ENCODE data around the gene SLC25A27. TPM values are rescaled to one million over a fixed set of nuclear protein-coding genes. Genes with fewer than 3 reads are reported as not detected.
"Not testable (repeated sequence)": the region's sequence is repeated elsewhere in the genome, so short reads cannot be mapped to it uniquely, and the experiment has no call there.

SLC25A27 gene
- polyA plus RNA-seq, 4 donors: 1.3 to 45.4 (median 3.7) TPM; not detected in 1

GRCh38 chr6:46642928-46643751 is 9.6 kb upstream of the SLC25A27 start:
- no peak for FAIRE-seq

GRCh38 chr6:46645265-46645664 is 7.5 kb upstream of the SLC25A27 start:
- no peak overlapping the region for H3K27ac ChIP-seq (ENCODE audit: low read depth in 1 of 3, low read length in 2 of 3)
- DNase-seq: no peak

More at GRCh38 chr6:46642928-46643751, 9.6 kb upstream of the SLC25A27 start:
- 78 to 83% (median 80%) methylated on average over 4 of the region's 4 CpGs for WGBS, 3 donors
- Histone ChIP-seq H3K36me3 (ENCODE audit: control insufficient read depth in 3 of 3, insufficient read depth in 2 of 3, low read depth in 1 of 3, low read length in 3 of 3) (no peaks in the 10 kb centered on the region), H3K9me3 (ENCODE audit: control insufficient read depth in 2 of 2, insufficient read depth in 1 of 2, low read depth in 1 of 2, low read length in 1 of 2) (no peaks in the 10 kb centered on the region), H3K4me3 (ENCODE audit: low read depth in 1 of 3, low read length in 3 of 3) (no peak overlapping the region), H3K27me3 (ENCODE audit: control insufficient read depth in 3 of 3, insufficient read depth in 3 of 3, low read length in 3 of 3) (no peaks in the 10 kb centered on the region), H3K27ac (ENCODE audit: low read depth in 1 of 3, low read length in 2 of 3) (no peak overlapping the region), H3K4me1 (ENCODE audit: control insufficient read depth in 3 of 3, insufficient read depth in 2 of 3, low read depth in 1 of 3, low read length in 2 of 3) (no peaks in the 10 kb centered on the region)
- no peak for DNase-seq

GRCh38 chr6:46648108-46648507 is 4.7 kb upstream of the SLC25A27 start:
- not testable (repeated sequence) for H3K27ac ChIP-seq (ENCODE audit: low read depth in 1 of 3, low read length in 2 of 3); FAIRE-seq; DNase-seq; H3K27me3 ChIP-seq (ENCODE audit: control insufficient read depth in 3 of 3, insufficient read depth in 3 of 3, low read length in 3 of 3); H3K4me1 ChIP-seq (ENCODE audit: control insufficient read depth in 3 of 3, insufficient read depth in 2 of 3, low read depth in 1 of 3, low read length in 2 of 3); H3K4me3 ChIP-seq (ENCODE audit: low read depth in 1 of 3, low read length in 3 of 3); H3K36me3 ChIP-seq (ENCODE audit: control insufficient read depth in 3 of 3, insufficient read depth in 2 of 3, low read depth in 1 of 3, low read length in 3 of 3); H3K9me3 ChIP-seq (ENCODE audit: control insufficient read depth in 2 of 2, insufficient read depth in 1 of 2, low read depth in 1 of 2, low read length in 1 of 2)
- 79 to 100% (median 86%) methylated on average over 2 to 3 of the region's 4 CpGs for WGBS, 3 donors

More at GRCh38 chr6:46645265-46645664, 7.5 kb upstream of the SLC25A27 start:
- Histone ChIP-seq H3K36me3 (ENCODE audit: control insufficient read depth in 3 of 3, insufficient read depth in 2 of 3, low read depth in 1 of 3, low read length in 3 of 3) (no peaks in the 10 kb centered on the region), H3K27me3 (ENCODE audit: control insufficient read depth in 3 of 3, insufficient read depth in 3 of 3, low read length in 3 of 3) (no peaks in the 10 kb centered on the region), H3K4me3 (ENCODE audit: low read depth in 1 of 3, low read length in 3 of 3) (no peak overlapping the region), H3K9me3 (ENCODE audit: control insufficient read depth in 2 of 2, insufficient read depth in 1 of 2, low read depth in 1 of 2, low read length in 1 of 2) (no peaks in the 10 kb centered on the region), H3K4me1 (ENCODE audit: control insufficient read depth in 3 of 3, insufficient read depth in 2 of 3, low read depth in 1 of 3, low read length in 2 of 3) (no peaks in the 10 kb centered on the region)
- no peak for FAIRE-seq
- WGBS, 3 donors: 100% methylated on average over 1 of the region's 1 CpG

- DNase-seq: peak; percentile 21 to 34
- no peaks in the 10 kb centered on the region for H3K4me1 ChIP-seq (ENCODE audit: control insufficient read depth in 3 of 3, insufficient read depth in 2 of 3, low read depth in 1 of 3, low read length in 2 of 3)
- peaks cover 0 to 3% (median 2%) of the 10 kb centered on the region in 3 donors for H3K27me3 ChIP-seq (ENCODE audit: control insufficient read depth in 3 of 3, insufficient read depth in 3 of 3, low read length in 3 of 3)
- H3K9me3 ChIP-seq (ENCODE audit: control insufficient read depth in 2 of 2, insufficient read depth in 1 of 2, low read depth in 1 of 2, low read length in 1 of 2): no peaks in the 10 kb centered on the region
- no peaks in the 10 kb centered on the region for H3K36me3 ChIP-seq (ENCODE audit: control insufficient read depth in 3 of 3, insufficient read depth in 2 of 3, low read depth in 1 of 3, low read length in 3 of 3)
- WGBS, 3 donors: 60 to 76% (median 73%) methylated on average over 5 of the region's 5 CpGs
- H3K27ac ChIP-seq (ENCODE audit: low read depth in 1 of 3, low read length in 2 of 3): no peak overlapping the region
- no peak for FAIRE-seq
- H3K4me3 ChIP-seq (ENCODE audit: low read depth in 1 of 3, low read length in 3 of 3): no peak overlapping the region
These were observed 3.8 kb upstream of the SLC25A27 start for GRCh38 chr6:46648869-46649492.

GRCh38 chr6:46651006-46651405 is 1.8 kb upstream of the SLC25A27 start:
- DNase-seq (peak in 1 of 2 donors; percentile 18), FAIRE-seq (no peak)
- Histone ChIP-seq H3K4me3 (ENCODE audit: low read depth in 1 of 3, low read length in 3 of 3) (no peak overlapping the region), H3K36me3 (ENCODE audit: control insufficient read depth in 3 of 3, insufficient read depth in 2 of 3, low read depth in 1 of 3, low read length in 3 of 3) (no peaks in the 10 kb centered on the region), H3K4me1 (ENCODE audit: control insufficient read depth in 3 of 3, insufficient read depth in 2 of 3, low read depth in 1 of 3, low read length in 2 of 3) (no peaks in the 10 kb centered on the region), H3K27ac (ENCODE audit: low read depth in 1 of 3, low read length in 2 of 3) (no peak overlapping the region), H3K9me3 (ENCODE audit: control insufficient read depth in 2 of 2, insufficient read depth in 1 of 2, low read depth in 1 of 2, low read length in 1 of 2) (no peaks in the 10 kb centered on the region), H3K27me3 (ENCODE audit: control insufficient read depth in 3 of 3, insufficient read depth in 3 of 3, low read length in 3 of 3) (peaks cover 0 to 3% (median 2%) of the 10 kb centered on the region in 3 donors)
- 25 to 59% (median 49%) methylated on average over 1 of the region's 1 CpG for WGBS, 3 donors

GRCh38 chr6:46651816-46652215 is 959 bp upstream of the SLC25A27 start:
- H3K27ac ChIP-seq (ENCODE audit: low read depth in 1 of 3, low read length in 2 of 3): peak overlapping the region in 1 of 3 donors; percentile 84

GRCh38 chr6:46652232-46652602 is 558 bp upstream of the SLC25A27 start:
- no peak for FAIRE-seq
- peak in 1 of 2 donors; percentile 9 for DNase-seq

More at GRCh38 chr6:46651816-46652215, 959 bp upstream of the SLC25A27 start:
- WGBS, 3 donors: 7 to 21% (median 12%) methylated on average over 8 of the region's 8 CpGs
- Histone ChIP-seq H3K9me3 (ENCODE audit: control insufficient read depth in 2 of 2, insufficient read depth in 1 of 2, low read depth in 1 of 2, low read length in 1 of 2) (no peaks in the 10 kb centered on the region), H3K27me3 (ENCODE audit: control insufficient read depth in 3 of 3, insufficient read depth in 3 of 3, low read length in 3 of 3) (peaks cover 0 to 3% (median 2%) of the 10 kb centered on the region in 3 donors), H3K4me3 (ENCODE audit: low read depth in 1 of 3, low read length in 3 of 3) (peak overlapping the region in 2 of 3 donors; percentile 74 to 97), H3K36me3 (ENCODE audit: control insufficient read depth in 3 of 3, insufficient read depth in 2 of 3, low read depth in 1 of 3, low read length in 3 of 3) (peaks cover 0 to 1% (median 0%) of the 10 kb centered on the region in 3 donors), H3K4me1 (ENCODE audit: control insufficient read depth in 3 of 3, insufficient read depth in 2 of 3, low read depth in 1 of 3, low read length in 2 of 3) (no peaks in the 10 kb centered on the region)
- FAIRE-seq: no peak
- no peak for DNase-seq

GRCh38 chr6:46653439-46654195 is 842 bp downstream of the SLC25A27 start:
- no peaks in the 10 kb centered on the region for H3K4me1 ChIP-seq (ENCODE audit: control insufficient read depth in 3 of 3, insufficient read depth in 2 of 3, low read depth in 1 of 3, low read length in 2 of 3)
- H3K27ac ChIP-seq (ENCODE audit: low read depth in 1 of 3, low read length in 2 of 3): peak overlapping the region in 2 of 3 donors; percentile 10 to 85
- no peaks in the 10 kb centered on the region for H3K9me3 ChIP-seq (ENCODE audit: control insufficient read depth in 2 of 2, insufficient read depth in 1 of 2, low read depth in 1 of 2, low read length in 1 of 2)
- H3K4me3 ChIP-seq (ENCODE audit: low read depth in 1 of 3, low read length in 3 of 3): peak overlapping the region; percentile 74 to 97 (median 76)
- no peak for FAIRE-seq
- no peak for DNase-seq
- 17 to 26% (median 18%) methylated on average over 10 of the region's 10 CpGs for WGBS, 3 donors
- peaks cover 0 to 4% (median 0%) of the 10 kb centered on the region in 3 donors for H3K36me3 ChIP-seq (ENCODE audit: control insufficient read depth in 3 of 3, insufficient read depth in 2 of 3, low read depth in 1 of 3, low read length in 3 of 3)
- peaks cover 0 to 3% (median 2%) of the 10 kb centered on the region in 3 donors for H3K27me3 ChIP-seq (ENCODE audit: control insufficient read depth in 3 of 3, insufficient read depth in 3 of 3, low read length in 3 of 3)

More at GRCh38 chr6:46652232-46652602, 558 bp upstream of the SLC25A27 start:
- Histone ChIP-seq H3K27me3 (ENCODE audit: control insufficient read depth in 3 of 3, insufficient read depth in 3 of 3, low read length in 3 of 3) (peaks cover 0 to 3% (median 2%) of the 10 kb centered on the region in 3 donors), H3K4me1 (ENCODE audit: control insufficient read depth in 3 of 3, insufficient read depth in 2 of 3, low read depth in 1 of 3, low read length in 2 of 3) (no peaks in the 10 kb centered on the region), H3K4me3 (ENCODE audit: low read depth in 1 of 3, low read length in 3 of 3) (peak overlapping the region; percentile 74 to 97 (median 76)), H3K9me3 (ENCODE audit: control insufficient read depth in 2 of 2, insufficient read depth in 1 of 2, low read depth in 1 of 2, low read length in 1 of 2) (no peaks in the 10 kb centered on the region), H3K27ac (ENCODE audit: low read depth in 1 of 3, low read length in 2 of 3) (peak overlapping the region; percentile 16 to 84 (median 45)), H3K36me3 (ENCODE audit: control insufficient read depth in 3 of 3, insufficient read depth in 2 of 3, low read depth in 1 of 3, low read length in 3 of 3) (peaks cover 0 to 4% (median 0%) of the 10 kb centered on the region in 3 donors)
- WGBS, 3 donors: 3 to 5% (median 4%) methylated on average over 6 of the region's 6 CpGs
